CD4-positive, alpha-beta T cell treated with Interleukin-6 at 100 ng/mL for 8 hours (primary cell): ENCODE data around the gene AUTS2.

Experiments used
- DNase-seq: peaks from one replicate; pipeline ENCODE4 v3.0.0-alpha.2; 2020; ENCODE audit warnings: mixed read lengths, low spot score

The AUTS2 gene

GRCh38 chr7:70830060-70830395 lies 1231.8 kb downstream of the AUTS2 start:
- DNase-seq, result no peak

- DNase-seq, result no peak
These were observed 1232.2 kb downstream of the AUTS2 start for GRCh38 chr7:70830426-70830825.

GRCh38 chr7:70833726-70834125 lies 1235.5 kb downstream of the AUTS2 start:
- DNase-seq, result no peak

GRCh38 chr7:70834424-70834823 lies 1236.1 kb downstream of the AUTS2 start:
- no peak for DNase-seq

GRCh38 chr7:70835658-70836057 lies 1237.4 kb downstream of the AUTS2 start:
- no peak for DNase-seq

- no peak for DNase-seq
These were observed 1238.0 kb downstream of the AUTS2 start for GRCh38 chr7:70836279-70836678.

GRCh38 chr7:70836946-70837345 lies 1238.7 kb downstream of the AUTS2 start:
- DNase-seq, result no peak

- no peak for DNase-seq
These were observed 1239.3 kb downstream of the AUTS2 start for GRCh38 chr7:70837589-70837988.

GRCh38 chr7:70838292-70838907 lies 1240.1 kb downstream of the AUTS2 start:
- DNase-seq, result no peak
